ENCODE data around the gene COPS3.

GRCh38 chr17:17256316-17256715 lies 24.7 kb downstream of the COPS3 start:
- TF ChIP-seq POLR2AphosphoS5 (IDR thresholded peaks at IDR 0.05) (no peak), POLR2A (IDR thresholded peaks at IDR 0.05) (no peak)
